Stimulated activated CD4-positive, alpha-beta T cell treated with anti-CD3 and anti-CD28 coated beads, Interleukin-12 subunit alpha, Interleukin-12 subunit beta, amount 100 ng/mL, for 48 hours (primary cell): ENCODE measurements around the gene TMEM80.
A peak's percentile ranks its signal among the peaks of the same experiment; 100 is the strongest.

Source experiments
- DNase-seq, 3 donors: peaks; one replicate each; pipeline ENCODE4 v3.0.0-alpha.2; 2020; ENCODE audit warnings: low read depth in 2 of 3, low spot score in 1 of 3

TMEM80 gene

GRCh38 chr11:742571-743201 is 47.1 kb downstream of the TMEM80 start:
- no peak for DNase-seq

DNA sequence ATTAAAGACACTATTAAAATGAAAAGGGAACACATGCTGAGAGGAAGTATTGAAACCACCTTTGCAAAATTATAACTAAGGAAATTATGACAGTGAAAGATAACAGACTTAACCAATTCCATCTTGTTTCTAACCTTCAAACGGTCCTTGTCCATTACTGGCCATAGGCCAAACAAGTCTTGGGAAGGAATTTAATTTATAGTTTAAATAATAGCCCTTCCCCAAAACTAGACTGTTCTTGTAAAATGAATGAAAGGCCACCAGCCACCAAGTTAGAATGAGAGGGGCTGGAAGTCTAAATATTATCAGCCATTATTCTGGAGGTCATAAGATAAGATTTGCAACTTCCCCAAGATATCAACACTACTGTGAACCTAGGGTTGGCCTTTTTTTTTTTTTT is 49.8 kb downstream of the TMEM80 start:
- DNase-seq = no peak

GRCh38 chr11:746289-747157 is 50.9 kb downstream of the TMEM80 start:
- DNase-seq = no peak

DNA sequence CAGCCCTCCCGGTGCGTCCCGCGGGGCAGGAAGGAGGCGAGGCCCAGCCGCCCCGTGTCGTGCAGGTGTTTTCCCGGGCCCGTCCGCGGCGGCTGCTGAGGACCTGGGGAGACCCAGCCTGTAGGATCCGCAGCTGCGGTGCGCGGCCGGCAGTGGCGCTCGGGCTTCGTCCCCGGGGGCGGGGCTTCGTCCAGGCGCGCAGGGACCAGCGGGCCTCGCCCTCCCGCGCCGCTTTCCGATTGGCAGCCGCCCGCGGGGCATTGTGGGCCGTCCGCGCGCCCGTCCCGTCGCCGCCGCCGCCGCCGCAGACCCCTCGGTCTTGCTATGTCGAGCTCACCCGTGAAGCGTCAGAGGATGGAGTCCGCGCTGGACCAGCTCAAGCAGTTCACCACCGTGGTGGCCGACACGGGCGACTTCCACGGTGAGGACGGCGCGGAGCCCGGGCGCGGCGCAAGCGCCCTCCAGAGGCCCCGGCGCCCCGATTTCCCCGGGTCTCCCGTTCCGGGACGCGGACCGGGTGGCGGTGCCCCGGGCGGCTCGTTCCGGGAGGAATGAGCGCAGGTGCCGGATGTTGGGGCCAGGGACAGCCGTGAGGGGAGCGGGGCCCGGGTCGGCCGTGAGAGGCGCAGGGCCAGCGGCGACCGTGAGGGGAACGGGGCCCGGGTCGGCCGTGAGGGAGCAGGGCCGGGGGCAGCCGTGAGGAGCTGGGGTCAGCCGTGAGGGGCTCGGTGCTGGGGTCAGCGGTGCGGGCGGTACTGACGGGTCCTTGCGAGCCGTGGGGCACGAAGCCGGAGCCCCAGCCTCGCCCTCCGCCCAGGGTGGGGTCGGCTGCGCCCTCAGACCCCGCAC is 51.8 kb downstream of the TMEM80 start, which contains the start of gene TALDO1:
Gene TALDO1, plus strand, starts transcription at position 307 of the 849 bp plus-strand sequence. Its CDS starts 18 bp downstream, at position 325.
- peak; percentile 78 to 91 (median 79) for DNase-seq

DNA sequence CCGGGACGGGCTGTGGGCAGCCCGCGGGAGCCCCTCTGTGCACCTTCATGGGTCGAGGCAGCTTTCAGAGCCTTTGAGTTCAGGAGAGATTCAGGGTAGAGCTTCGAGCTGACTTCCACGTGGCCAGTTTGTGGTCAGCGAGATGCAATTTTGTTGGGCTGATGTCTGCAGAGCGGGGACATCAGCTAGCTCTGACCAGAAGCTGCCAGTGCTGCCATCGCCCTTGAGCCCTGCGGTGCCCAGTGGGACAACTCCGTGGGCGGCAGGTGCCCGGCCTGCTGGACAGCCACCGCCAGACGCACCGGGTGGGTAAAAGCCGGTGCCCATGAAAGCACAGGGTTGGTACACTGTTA is 52.4 kb downstream of the TMEM80 start:
- DNase-seq = no peak

DNA sequence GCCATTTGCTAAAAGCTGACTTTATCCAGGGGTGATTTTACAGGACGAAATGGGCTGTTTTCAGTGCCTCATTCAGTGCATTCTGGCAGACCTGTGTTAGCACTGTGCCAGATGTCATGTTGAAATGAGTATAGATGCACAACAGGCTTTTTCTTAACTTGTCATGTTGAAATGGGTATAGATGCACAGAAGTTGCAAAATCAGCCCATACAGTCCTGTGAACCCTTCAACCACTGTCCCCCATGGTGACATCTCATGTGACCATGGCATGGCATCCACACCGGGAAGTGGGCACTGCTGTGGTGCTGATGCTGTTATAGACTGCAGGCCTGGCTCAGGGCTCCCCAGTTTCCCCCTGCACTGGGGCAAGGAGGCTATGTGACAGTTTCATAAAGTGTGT is 54.1 kb downstream of the TMEM80 start:
- DNase-seq = no peak
